ENCODE results near the gene GSTT4. TPM values are rescaled to one million over a fixed set of nuclear protein-coding genes. Genes with fewer than 3 reads are reported as not detected.

GSTT4 gene
- total RNA-seq, 2 donors from 2014 or later = not detected

DNA sequence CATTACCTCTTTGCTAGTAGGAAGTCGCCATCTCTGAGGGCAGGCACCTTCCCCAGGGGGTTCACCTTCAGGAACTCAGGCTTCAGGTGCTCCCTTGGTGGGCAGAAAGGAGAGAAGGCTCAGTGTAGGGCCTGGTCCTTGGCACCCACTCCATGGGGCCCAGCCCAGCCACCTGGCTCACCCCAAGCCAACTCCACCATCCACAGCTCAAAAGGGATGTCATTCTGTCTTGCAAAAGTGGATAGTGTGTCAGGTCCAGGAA is 2.7 kb upstream of the GSTT4 start:
- Histone ChIP-seq H3K27ac (no peak overlapping the region), H3K36me3 (no peaks in the 10 kb centered on the region), H3K9me3 (no peaks in the 10 kb centered on the region), H3K4me3 (no peak overlapping the region), H3K4me1 (ENCODE audit: control insufficient read depth in 1 of 2, low read depth in 2 of 2) (peaks cover 16 to 25% of the 10 kb centered on the region in 2 donors), H3K27me3 (replicated peaks; ENCODE audit: insufficient read depth) (no peaks in the 10 kb centered on the region)
- TF ChIP-seq, protein P1, sequence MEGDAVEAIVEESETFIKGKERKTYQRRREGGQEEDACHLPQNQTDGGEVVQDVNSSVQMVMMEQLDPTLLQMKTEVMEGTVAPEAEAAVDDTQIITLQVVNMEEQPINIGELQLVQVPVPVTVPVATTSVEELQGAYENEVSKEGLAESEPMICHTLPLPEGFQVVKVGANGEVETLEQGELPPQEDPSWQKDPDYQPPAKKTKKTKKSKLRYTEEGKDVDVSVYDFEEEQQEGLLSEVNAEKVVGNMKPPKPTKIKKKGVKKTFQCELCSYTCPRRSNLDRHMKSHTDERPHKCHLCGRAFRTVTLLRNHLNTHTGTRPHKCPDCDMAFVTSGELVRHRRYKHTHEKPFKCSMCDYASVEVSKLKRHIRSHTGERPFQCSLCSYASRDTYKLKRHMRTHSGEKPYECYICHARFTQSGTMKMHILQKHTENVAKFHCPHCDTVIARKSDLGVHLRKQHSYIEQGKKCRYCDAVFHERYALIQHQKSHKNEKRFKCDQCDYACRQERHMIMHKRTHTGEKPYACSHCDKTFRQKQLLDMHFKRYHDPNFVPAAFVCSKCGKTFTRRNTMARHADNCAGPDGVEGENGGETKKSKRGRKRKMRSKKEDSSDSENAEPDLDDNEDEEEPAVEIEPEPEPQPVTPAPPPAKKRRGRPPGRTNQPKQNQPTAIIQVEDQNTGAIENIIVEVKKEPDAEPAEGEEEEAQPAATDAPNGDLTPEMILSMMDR (IDR thresholded peaks at IDR 0.05) = no peak
- ATAC-seq (ENCODE audit: insufficient number of reproducible peaks, low FRiP score, low read depth) (no peak), DNase-seq (ENCODE audit: low spot score) (no peak)

GRCh38 chr22:24007253-24008021 is 2.2 kb upstream of the GSTT4 start:
- ATAC-seq (ENCODE audit: insufficient number of reproducible peaks, low FRiP score, low read depth) = no peak
- DNase-seq (ENCODE audit: low spot score) = no peak
- TF ChIP-seq, protein P1 (IDR thresholded peaks at IDR 0.05) = no peak
- H3K27me3 ChIP-seq (replicated peaks; ENCODE audit: insufficient read depth) = no peaks in the 10 kb centered on the region
- H3K4me3 ChIP-seq = no peak overlapping the region
- no peaks in the 10 kb centered on the region for H3K9me3 ChIP-seq
- H3K36me3 ChIP-seq = no peaks in the 10 kb centered on the region
- H3K4me1 ChIP-seq (ENCODE audit: control insufficient read depth in 1 of 2, low read depth in 2 of 2) = peaks cover 11 to 20% of the 10 kb centered on the region in 2 donors
- H3K27ac ChIP-seq = no peak overlapping the region

DNA sequence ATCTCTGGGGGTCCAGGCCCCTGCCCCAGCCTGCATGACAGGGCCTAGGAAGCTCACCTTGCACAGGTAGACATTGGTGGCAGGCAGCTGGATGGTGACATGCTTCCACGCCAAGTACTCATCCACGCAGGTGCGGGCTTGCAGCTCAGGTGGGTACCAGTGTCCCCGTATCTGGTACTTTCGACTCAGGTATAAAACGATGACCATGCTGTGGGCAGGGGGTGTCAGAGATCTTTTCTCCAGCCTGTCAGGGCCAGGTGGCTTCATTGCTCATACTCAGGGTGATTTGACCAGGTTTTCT is 1.6 kb upstream of the GSTT4 start:
- no peak overlapping the region for H3K27ac ChIP-seq
- H3K36me3 ChIP-seq = no peaks in the 10 kb centered on the region
- no peak overlapping the region for H3K4me3 ChIP-seq
- ATAC-seq (ENCODE audit: insufficient number of reproducible peaks, low FRiP score, low read depth) (no peak), DNase-seq (ENCODE audit: low spot score) (no peak)
- H3K4me1 ChIP-seq (ENCODE audit: control insufficient read depth in 1 of 2, low read depth in 2 of 2) = peaks cover 6 to 16% of the 10 kb centered on the region in 2 donors
- H3K27me3 ChIP-seq (replicated peaks; ENCODE audit: insufficient read depth) = no peaks in the 10 kb centered on the region
- TF ChIP-seq, protein P1 (IDR thresholded peaks at IDR 0.05) = no peak
- H3K9me3 ChIP-seq = no peaks in the 10 kb centered on the region

GRCh38 chr22:24006207-24006913 is 1.1 kb upstream of the GSTT4 start:
- H3K36me3 ChIP-seq = no peaks in the 10 kb centered on the region
- TF ChIP-seq, protein P1 (IDR thresholded peaks at IDR 0.05) = no peak
- DNase-seq (ENCODE audit: low spot score) (no peak), ATAC-seq (ENCODE audit: insufficient number of reproducible peaks, low FRiP score, low read depth) (no peak)
- H3K9me3 ChIP-seq = no peaks in the 10 kb centered on the region
- H3K4me1 ChIP-seq (ENCODE audit: control insufficient read depth in 1 of 2, low read depth in 2 of 2) = peaks cover 6 to 16% of the 10 kb centered on the region in 2 donors
- H3K27ac ChIP-seq = peak overlapping the region in 1 of 2 donors; percentile 67
- no peak overlapping the region for H3K4me3 ChIP-seq
- no peaks in the 10 kb centered on the region for H3K27me3 ChIP-seq (replicated peaks; ENCODE audit: insufficient read depth)

GRCh38 chr22:24003887-24004286 is 1.4 kb downstream of the GSTT4 start:
- H3K4me1 ChIP-seq (ENCODE audit: control insufficient read depth in 1 of 2, low read depth in 2 of 2) = peaks cover 6 to 16% of the 10 kb centered on the region in 2 donors
- no peaks in the 10 kb centered on the region for H3K36me3 ChIP-seq
- H3K4me3 ChIP-seq = no peak overlapping the region
- TF ChIP-seq, protein P1 (IDR thresholded peaks at IDR 0.05) = no peak
- no peak overlapping the region for H3K27ac ChIP-seq
- H3K9me3 ChIP-seq = no peaks in the 10 kb centered on the region
- no peak for ATAC-seq (ENCODE audit: insufficient number of reproducible peaks, low FRiP score, low read depth)
- no peaks in the 10 kb centered on the region for H3K27me3 ChIP-seq (replicated peaks; ENCODE audit: insufficient read depth)
- DNase-seq (ENCODE audit: low spot score) = no peak
